OCI-LY7 (cell line): Measurements from ENCODE around the gene DEPDC7. TPM values are rescaled to one million over a fixed set of nuclear protein-coding genes. Genes with fewer than 3 reads are reported as not detected.
"Not testable (repeated sequence)": the region's sequence is repeated elsewhere in the genome, so short reads cannot be mapped to it uniquely, and the experiment has no call there.

Source experiments
- BruUV-seq: library from RNA; stranded (reverse); fragments of 400-500 nt; replicated peaks from 2 replicates; lab custom pipeline; 2021; lab: Mats Ljungman, UMichigan
- CTCF ChIA-PET: fragments of 300-600 bp; sonication (Branson Sonifier 250); formaldehyde crosslinking; loops from one replicate; lab custom pipeline; 2022; ENCODE audit warnings: antibody characterized with exemption; ENCODE audit not compliant: unreplicated experiment; lab: Charles Lee
- POLR2A ChIA-PET: fragments of 300-600 bp; sonication (Branson Sonifier 250); formaldehyde crosslinking; loops from one replicate; lab custom pipeline; 2022; ENCODE audit warnings: antibody characterized with exemption; lab: Charles Lee
- DNase-seq: peaks from one replicate; pipeline ENCODE4 v3.0.0-alpha.2; 2015; ENCODE audit warnings: low spot score
- H2AFZ ChIP-seq: fragments of 200-600 bp; sonication (generic), shearing (Covaris generic); 2 replicates; pipeline ENCODE4 v1.6.1; 2014; ENCODE audit warnings: mild to moderate bottlenecking, antibody characterized with exemption, low read length, moderate library complexity
- H3K27ac ChIP-seq: fragments of 200-600 bp; sonication (generic); 2 replicates; pipeline ENCODE4 v1.5.1; 2014; ENCODE audit warnings: mixed run types, low read depth, mild to moderate bottlenecking, moderate library complexity, low read length, inconsistent platforms; ENCODE audit not compliant: poor library complexity, severe bottlenecking
- H3K36me3 ChIP-seq: fragments of 200-600 bp; sonication (generic); 2 replicates; pipeline ENCODE4 v1.6.1; 2014; ENCODE audit warnings: mild to moderate bottlenecking, antibody characterized with exemption, low read length, moderate library complexity, mixed read lengths; ENCODE audit not compliant: insufficient read depth
- H3K4me1 ChIP-seq: fragments of 200-600 bp; sonication (generic); 2 replicates; pipeline ENCODE4 v1.5.1; 2014; ENCODE audit warnings: mild to moderate bottlenecking, low read length; ENCODE audit not compliant: insufficient read depth, poor library complexity, severe bottlenecking
- H3K4me2 ChIP-seq: fragments of 200-600 bp; sonication (generic); 2 replicates; pipeline ENCODE4 v1.6.1; 2014; ENCODE audit warnings: mild to moderate bottlenecking, low read length
- H3K4me3 ChIP-seq: fragments of 200-600 bp; sonication (generic); 2 replicates; pipeline ENCODE4 v1.5.1; 2014; ENCODE audit warnings: mild to moderate bottlenecking, low read depth, low read length; ENCODE audit not compliant: poor library complexity, severe bottlenecking
- H3K79me2 ChIP-seq: fragments of 200-600 bp; sonication (generic); 2 replicates; pipeline ENCODE4 v1.6.1; 2016; ENCODE audit warnings: low read depth, mild to moderate bottlenecking, low read length, moderate library complexity, mixed read lengths; ENCODE audit not compliant: insufficient read depth
- H3K9me2 ChIP-seq: fragments of 200-600 bp; sonication (generic); 2 replicates; pipeline ENCODE4 v1.6.1; 2016; ENCODE audit warnings: mild to moderate bottlenecking, low read length, mixed read lengths; ENCODE audit not compliant: insufficient read depth
- H3K9me3 ChIP-seq: fragments of 200-600 bp; sonication (generic); 2 replicates; pipeline ENCODE4 v1.6.1; 2014; ENCODE audit warnings: mild to moderate bottlenecking, mixed run types, low read length, mixed read lengths
- H4K20me1 ChIP-seq: fragments of 200-600 bp; sonication (generic); 2 replicates; pipeline ENCODE4 v1.6.1; 2014; ENCODE audit warnings: mild to moderate bottlenecking, antibody characterized with exemption, low read length, moderate library complexity, mixed read lengths; ENCODE audit not compliant: insufficient read depth
- CTCF ChIP-seq: fragments of 200-600 bp; sonication (generic); conservative IDR thresholded peaks from 2 replicates; pipeline ENCODE4 v1.5.1; 2014; ENCODE audit warnings: mild to moderate bottlenecking, antibody characterized with exemption, low read length, moderate library complexity, mixed read lengths
- EZH2phosphoT487 ChIP-seq: fragments of 200-600 bp; sonication (generic); IDR thresholded peaks from 2 replicates; pipeline ENCODE4 v1.6.1; 2018; ENCODE audit warnings: low read depth, borderline replicate concordance, mild to moderate bottlenecking, mixed run types, antibody characterized with exemption, low read length, moderate library complexity, mixed read lengths
- intact Hi-C: fragments of 100-400 bp; cut with micrococcal nuclease; formaldehyde crosslinking; loops from one replicate; pipeline ENCODE4 v1.10.0; 2022; ENCODE audit not compliant: unreplicated experiment
- total RNA-seq, 2 experiments: library from RNA; depleted of rRNA in 1 of 2; stranded (reverse); fragments of >200 nt in 1 of 2; shearing (Covaris generic) in 1 of 2; gene quantifications; 2 replicates each; pipeline ENCODE4 v1.2.3, GENCODE V29; 2014 to 2022

The DEPDC7 gene
- total RNA-seq, 2 experiments from 2014 or later = 0.66 to 1.5 TPM

- Histone ChIP-seq H3K4me2 (no peak overlapping the region), H3K9me3 (no peaks in the 10 kb centered on the region), H3K36me3 (peaks cover 55% of the 10 kb centered on the region), H3K27ac (no peak overlapping the region), H3K79me2 (peaks cover 5% of the 10 kb centered on the region; the same call in 1 of the 2 replicates), H3K4me1 (peaks cover 12% of the 10 kb centered on the region), H3K9me2 (no peaks in the 10 kb centered on the region), H4K20me1 (no peaks in the 10 kb centered on the region), H3K4me3 (no peak overlapping the region), H2AFZ (no peak overlapping the region)
- POLR2A ChIA-PET = interaction anchor here (0.6 to 2.2 kb wide), 4 partner anchors 12 to 680 kb away, joined by 3 to 16 read pairs (median 6); no protein-coding TSS in a partner anchor
- CTCF ChIA-PET = no interaction called here
- TF ChIP-seq EZH2phosphoT487 = no peak
- no peak for TF ChIP-seq CTCF
- intact Hi-C loops = no loop called here
- BruUV-seq = no TSS peak
- DNase-seq = no peak
Measured at GRCh38 chr11:33044285-33044756, 28.6 kb downstream of the DEPDC7 start.

GRCh38 chr11:33045551-33046255, 30.0 kb downstream of the DEPDC7 start:
- intact Hi-C loops = no loop called here
- CTCF ChIA-PET = no interaction called here
- Histone ChIP-seq H2AFZ (no peak overlapping the region), H4K20me1 (no peaks in the 10 kb centered on the region), H3K9me2 (no peaks in the 10 kb centered on the region), H3K27ac (no peak overlapping the region), H3K79me2 (peaks cover 5% of the 10 kb centered on the region; the same call in 1 of the 2 replicates), H3K4me1 (peaks cover 7% of the 10 kb centered on the region), H3K4me2 (no peak overlapping the region), H3K4me3 (no peak overlapping the region), H3K9me3 (no peaks in the 10 kb centered on the region), H3K36me3 (peaks cover 55% of the 10 kb centered on the region)
- DNase-seq = no peak
- BruUV-seq = no TSS peak
- TF ChIP-seq CTCF (no peak), EZH2phosphoT487 (no peak)
- POLR2A ChIA-PET = interaction anchor here (1.5 kb wide), 1 partner anchor 12 kb away, joined by 4 read pairs; no protein-coding TSS in a partner anchor

- intact Hi-C loops, H3K9me3 ChIP-seq, DNase-seq, CTCF ChIA-PET, H2AFZ ChIP-seq, H3K4me3 ChIP-seq, H3K27ac ChIP-seq, H3K4me1 ChIP-seq, BruUV-seq, H3K9me2 ChIP-seq, H4K20me1 ChIP-seq, H3K79me2 ChIP-seq, H3K4me2 ChIP-seq: not testable (repeated sequence)
- POLR2A ChIA-PET = interaction anchor here (0.7 kb wide), 1 partner anchor 61 kb away, joined by 3 read pairs; no protein-coding TSS in a partner anchor
- peaks cover 50% of the 10 kb centered on the region for H3K36me3 ChIP-seq
Measured at GRCh38 chr11:33048701-33049100, 33.0 kb downstream of the DEPDC7 start.

GRCh38 chr11:33049565-33050408, 34.1 kb downstream of the DEPDC7 start:
- CTCF ChIA-PET, H4K20me1 ChIP-seq, H3K4me1 ChIP-seq, H2AFZ ChIP-seq, H3K4me3 ChIP-seq, H3K27ac ChIP-seq, POLR2A ChIA-PET, H3K9me2 ChIP-seq, DNase-seq, H3K79me2 ChIP-seq, H3K9me3 ChIP-seq, H3K4me2 ChIP-seq, intact Hi-C loops, BruUV-seq: not testable (repeated sequence)
- peaks cover 45% of the 10 kb centered on the region for H3K36me3 ChIP-seq
